Measurements from ENCODE around the gene QRICH2.

Gene QRICH2

GRCh38 chr17:76264755-76265623 lies 43.1 kb downstream of the QRICH2 start, which contains the start of gene UBALD2:
Gene UBALD2, plus strand, starts transcription at chr17:76265348. Its CDS starts 158 bp downstream, at chr17:76265506.
- no peak within 1 kb of the TSS for H2AFZ ChIP-seq (ENCODE audit: low read length)
- peaks cover 44% of the 10 kb centered on the region for H3K79me2 ChIP-seq (ENCODE audit: low read length)
- peak within 1 kb of the TSS; percentile 89 for H3K4me3 ChIP-seq (ENCODE audit: low read length)
- peak within 1 kb of the TSS; percentile 97 for H3K9ac ChIP-seq (ENCODE audit: low read length)
- H3K27me3 ChIP-seq (replicated peaks; ENCODE audit: insufficient read depth, low read length) = no peaks in the 10 kb centered on the region
- peaks cover 44% of the 10 kb centered on the region for H3F3A ChIP-seq (ENCODE audit: insufficient read depth, low read length)
- H3K36me3 ChIP-seq (replicated peaks; ENCODE audit: insufficient read depth, low read length) = 0 out of 2 replicates have a peak, but pooled peaks cover 6% of the 10 kb centered on the region
- H3K27ac ChIP-seq (ENCODE audit: low read length) = peak within 1 kb of the TSS; percentile 97
- peak within 1 kb of the TSS; percentile 100 for H3K4me2 ChIP-seq (ENCODE audit: low read depth, low read length)
- DNase-seq = peak; percentile 99
- peaks cover 54% of the 10 kb centered on the region for H3K4me1 ChIP-seq (ENCODE audit: low read length)
- H3K9me3 ChIP-seq (replicated peaks; ENCODE audit: insufficient read depth, low read length) = no peaks in the 10 kb centered on the region
- H3K9me2 ChIP-seq (replicated peaks; ENCODE audit: insufficient read depth, low read length) = no peaks in the 10 kb centered on the region
- TF ChIP-seq EZH2phosphoT487 (IDR thresholded peaks at IDR 0.05; ENCODE audit: low read length) = no peak
- no peak for TF ChIP-seq CTCF (IDR thresholded peaks at IDR 0.05; ENCODE audit: low read length)
- no peak for TF ChIP-seq EZH2 (optimal IDR thresholded peaks at IDR 0.05; ENCODE audit: low read depth, low read length)
- H4K20me1 ChIP-seq (ENCODE audit: insufficient read depth, low read length) = no peaks in the 10 kb centered on the region

GRCh38 chr17:76264425-76264754 lies 43.7 kb downstream of the QRICH2 start:
- H3K27me3 ChIP-seq (replicated peaks; ENCODE audit: insufficient read depth, low read length) = no peaks in the 10 kb centered on the region
- H3K9ac ChIP-seq (ENCODE audit: low read length) = peak overlapping the region; percentile 76
- H3K27ac ChIP-seq (ENCODE audit: low read length) = peak overlapping the region; percentile 97
- peaks cover 38% of the 10 kb centered on the region for H3K79me2 ChIP-seq (ENCODE audit: low read length)
- H3F3A ChIP-seq (ENCODE audit: insufficient read depth, low read length) = peaks cover 38% of the 10 kb centered on the region
- peak overlapping the region; percentile 56 for H3K4me2 ChIP-seq (ENCODE audit: low read depth, low read length)
- H3K9me2 ChIP-seq (replicated peaks; ENCODE audit: insufficient read depth, low read length) = no peaks in the 10 kb centered on the region
- no peak overlapping the region for H2AFZ ChIP-seq (ENCODE audit: low read length)
- no peak for DNase-seq
- H3K4me1 ChIP-seq (ENCODE audit: low read length) = peaks cover 49% of the 10 kb centered on the region
- H3K36me3 ChIP-seq (replicated peaks; ENCODE audit: insufficient read depth, low read length) = 0 out of 2 replicates have a peak, but pooled peaks cover 6% of the 10 kb centered on the region
- H4K20me1 ChIP-seq (ENCODE audit: insufficient read depth, low read length) = no peaks in the 10 kb centered on the region
- TF ChIP-seq CTCF (IDR thresholded peaks at IDR 0.05; ENCODE audit: low read length) = no peak
- TF ChIP-seq EZH2phosphoT487 (IDR thresholded peaks at IDR 0.05; ENCODE audit: low read length) = no peak
- TF ChIP-seq EZH2 (optimal IDR thresholded peaks at IDR 0.05; ENCODE audit: low read depth, low read length) = no peak
- peak overlapping the region; percentile 30; the same call in 1 of the 2 replicates for H3K4me3 ChIP-seq (ENCODE audit: low read length)
- no peaks in the 10 kb centered on the region for H3K9me3 ChIP-seq (replicated peaks; ENCODE audit: insufficient read depth, low read length)

- no peak overlapping the region for H2AFZ ChIP-seq (ENCODE audit: low read length)
- H3K9me3 ChIP-seq (replicated peaks; ENCODE audit: insufficient read depth, low read length) = no peaks in the 10 kb centered on the region
- peaks cover 33% of the 10 kb centered on the region for H3F3A ChIP-seq (ENCODE audit: insufficient read depth, low read length)
- H3K9ac ChIP-seq (ENCODE audit: low read length) = peak overlapping the region; percentile 76
- H3K27me3 ChIP-seq (replicated peaks; ENCODE audit: insufficient read depth, low read length) = no peaks in the 10 kb centered on the region
- no peaks in the 10 kb centered on the region for H4K20me1 ChIP-seq (ENCODE audit: insufficient read depth, low read length)
- H3K4me2 ChIP-seq (ENCODE audit: low read depth, low read length) = peak overlapping the region; percentile 56
- peak overlapping the region; percentile 97 for H3K27ac ChIP-seq (ENCODE audit: low read length)
- H3K79me2 ChIP-seq (ENCODE audit: low read length) = peaks cover 33% of the 10 kb centered on the region
- no peak for DNase-seq
- H3K4me1 ChIP-seq (ENCODE audit: low read length) = peaks cover 44% of the 10 kb centered on the region
- H3K4me3 ChIP-seq (ENCODE audit: low read length) = peak overlapping the region; percentile 30; the same call in 1 of the 2 replicates
- TF ChIP-seq CTCF (IDR thresholded peaks at IDR 0.05; ENCODE audit: low read length) (no peak), EZH2 (optimal IDR thresholded peaks at IDR 0.05; ENCODE audit: low read depth, low read length) (no peak), EZH2phosphoT487 (IDR thresholded peaks at IDR 0.05; ENCODE audit: low read length) (no peak)
- no peaks in the 10 kb centered on the region for H3K9me2 ChIP-seq (replicated peaks; ENCODE audit: insufficient read depth, low read length)
- 0 out of 2 replicates have a peak, but pooled peaks cover 6% of the 10 kb centered on the region for H3K36me3 ChIP-seq (replicated peaks; ENCODE audit: insufficient read depth, low read length)
These were observed 44.2 kb downstream of the QRICH2 start for GRCh38 chr17:76263896-76264295.

Data from MM.1S (cell line).